Esophagus (tissue), 2 donors: ENCODE data around the gene TMC6. TPM values are rescaled to one million over a fixed set of nuclear protein-coding genes. Genes with fewer than 3 reads are reported as not detected.

Experiments
- H3K27ac ChIP-seq, 2 donors: one replicate each; pipeline ENCODE4 v1.5.1; 2013; ENCODE audit warnings: low read depth in 2 of 2, mild to moderate bottlenecking in 2 of 2, inconsistent platforms in 1 of 2, low read length in 1 of 2, moderate library complexity in 1 of 2
- H3K27me3 ChIP-seq, 2 donors: one replicate each; pipeline ENCODE4 v1.6.1; 2013; ENCODE audit warnings: low read length in 2 of 2, control low read depth in 1 of 2, mild to moderate bottlenecking in 1 of 2; ENCODE audit not compliant: insufficient read depth in 2 of 2, control insufficient read depth in 1 of 2
- H3K36me3 ChIP-seq, 2 donors: one replicate each; pipeline ENCODE4 v1.6.1; 2013; ENCODE audit warnings: low read length in 1 of 2; ENCODE audit not compliant: control insufficient read depth in 2 of 2, insufficient read depth in 2 of 2
- H3K4me1 ChIP-seq, 2 donors: one replicate each; pipeline ENCODE4 v1.6.1; 2013; ENCODE audit warnings: low read length in 1 of 2; ENCODE audit not compliant: control insufficient read depth in 2 of 2, insufficient read depth in 2 of 2
- H3K4me3 ChIP-seq, 2 donors: one replicate each; pipeline ENCODE4 v1.5.1; 2013; ENCODE audit warnings: low read length in 2 of 2, mild to moderate bottlenecking in 2 of 2, low read depth in 1 of 2, moderate library complexity in 1 of 2
- H3K9me3 ChIP-seq, 2 donors: one replicate each; pipeline ENCODE4 v1.6.1; 2013; ENCODE audit warnings: mild to moderate bottlenecking in 2 of 2, low read depth in 1 of 2, low read length in 1 of 2, moderate library complexity in 1 of 2; ENCODE audit not compliant: control insufficient read depth in 2 of 2, insufficient read depth in 1 of 2
- WGBS, 2 donors: extraction: QIAGEN DNeasy Blood & Tissue Kit; methylation state at CpG; one replicate each; pipeline ENCODE4 v1.1.7; 2013; 5-methylcytosine and 5-hydroxymethylcytosine counted together
- polyA plus RNA-seq, 2 donors: library from polyadenylated mRNA; stranded (reverse); fragments of 200-250 nt; gene quantifications; one replicate each; pipeline ENCODE4 v1.2.3, GENCODE V29; 2013
- donor health status: healthy with polysubstance abuse.
- donor health status: Bipolar disorder and iron deficiency.

Gene TMC6
- polyA plus RNA-seq, 2 donors = 24.3 to 37.5 TPM

- no peak overlapping the region for H3K27ac ChIP-seq
- 95 to 96% methylated on average over 28 of the region's 28 CpGs for WGBS, 2 donors
- no peaks in the 10 kb centered on the region for H3K9me3 ChIP-seq
- peaks cover 2 to 22% of the 10 kb centered on the region in 2 donors for H3K36me3 ChIP-seq
- H3K4me3 ChIP-seq = no peak overlapping the region
- H3K27me3 ChIP-seq = no peaks in the 10 kb centered on the region
- H3K4me1 ChIP-seq = no peaks in the 10 kb centered on the region
These were observed 24.0 kb downstream of the TMC6 start for GRCh38 chr17:78104540-78104941.

- 68 to 78% methylated on average over 4 of the region's 4 CpGs for WGBS, 2 donors
- Histone ChIP-seq H3K27me3 (no peaks in the 10 kb centered on the region), H3K4me1 (no peaks in the 10 kb centered on the region), H3K27ac (no peak overlapping the region), H3K4me3 (no peak overlapping the region), H3K36me3 (peaks cover 8 to 24% of the 10 kb centered on the region in 2 donors), H3K9me3 (no peaks in the 10 kb centered on the region)
These were observed 25.2 kb downstream of the TMC6 start for GRCh38 chr17:78103311-78103710.

- Histone ChIP-seq H3K9me3 (no peaks in the 10 kb centered on the region), H3K4me1 (no peaks in the 10 kb centered on the region), H3K36me3 (peaks cover 15 to 33% of the 10 kb centered on the region in 2 donors), H3K27ac (no peak overlapping the region), H3K4me3 (no peak overlapping the region), H3K27me3 (no peaks in the 10 kb centered on the region)
- WGBS, 2 donors = 95 to 96% methylated on average over 10 of the region's 10 CpGs
These were observed 27.0 kb downstream of the TMC6 start for GRCh38 chr17:78101542-78101941.

- Histone ChIP-seq H3K36me3 (peaks cover 19 to 33% of the 10 kb centered on the region in 2 donors), H3K4me3 (no peak overlapping the region), H3K9me3 (no peaks in the 10 kb centered on the region), H3K4me1 (no peaks in the 10 kb centered on the region), H3K27me3 (no peaks in the 10 kb centered on the region), H3K27ac (no peak overlapping the region)
- 80 to 95% methylated on average over 5 of the region's 5 CpGs for WGBS, 2 donors
These were observed 27.4 kb downstream of the TMC6 start for GRCh38 chr17:78101112-78101511.

- Histone ChIP-seq H3K27me3 (no peaks in the 10 kb centered on the region), H3K4me3 (no peak overlapping the region), H3K27ac (no peak overlapping the region), H3K9me3 (no peaks in the 10 kb centered on the region), H3K36me3 (peaks cover 29 to 31% of the 10 kb centered on the region in 2 donors), H3K4me1 (no peaks in the 10 kb centered on the region)
- 88 to 92% methylated on average over 9 of the region's 9 CpGs for WGBS, 2 donors
These were observed 32.5 kb downstream of the TMC6 start for GRCh38 chr17:78096093-78096492.

- no peaks in the 10 kb centered on the region for H3K9me3 ChIP-seq
- no peaks in the 10 kb centered on the region for H3K4me1 ChIP-seq
- no peak overlapping the region for H3K4me3 ChIP-seq
- WGBS, 2 donors = 94 to 95% methylated on average over 6 of the region's 6 CpGs
- no peak overlapping the region for H3K27ac ChIP-seq
- no peaks in the 10 kb centered on the region for H3K27me3 ChIP-seq
- peaks cover 29 to 31% of the 10 kb centered on the region in 2 donors for H3K36me3 ChIP-seq
These were observed 33.5 kb downstream of the TMC6 start for GRCh38 chr17:78095035-78095434.

- Histone ChIP-seq H3K36me3 (peaks cover 19 to 21% of the 10 kb centered on the region in 2 donors), H3K27me3 (no peaks in the 10 kb centered on the region), H3K4me3 (no peak overlapping the region), H3K9me3 (no peaks in the 10 kb centered on the region), H3K27ac (no peak overlapping the region), H3K4me1 (no peaks in the 10 kb centered on the region)
- 73 to 87% methylated on average over 6 of the region's 6 CpGs for WGBS, 2 donors
These were observed 35.7 kb downstream of the TMC6 start for GRCh38 chr17:78092794-78093324.

- Histone ChIP-seq H3K4me3 (no peak overlapping the region), H3K27ac (no peak overlapping the region), H3K36me3 (peaks cover 13 to 21% of the 10 kb centered on the region in 2 donors), H3K27me3 (no peaks in the 10 kb centered on the region), H3K9me3 (no peaks in the 10 kb centered on the region), H3K4me1 (no peaks in the 10 kb centered on the region)
- 68 to 76% methylated on average over 7 of the region's 7 CpGs for WGBS, 2 donors
These were observed 38.8 kb downstream of the TMC6 start for GRCh38 chr17:78089576-78090281.

- Histone ChIP-seq H3K4me3 (no peak overlapping the region), H3K9me3 (no peaks in the 10 kb centered on the region), H3K27me3 (no peaks in the 10 kb centered on the region), H3K36me3 (peaks cover 10 to 16% of the 10 kb centered on the region in 2 donors), H3K27ac (no peak overlapping the region), H3K4me1 (no peaks in the 10 kb centered on the region)
- 95 to 100% methylated on average over 1 of the region's 1 CpG for WGBS, 2 donors
These were observed 40.0 kb downstream of the TMC6 start for GRCh38 chr17:78088529-78088928.

- no peaks in the 10 kb centered on the region for H3K4me1 ChIP-seq
- peaks cover 5 to 12% of the 10 kb centered on the region in 2 donors for H3K36me3 ChIP-seq
These were observed 41.8 kb downstream of the TMC6 start for GRCh38 chr17:78086740-78087139.

More at GRCh38 chr17:78086740-78087139, 41.8 kb downstream of the TMC6 start:
- H3K27ac ChIP-seq = no peak overlapping the region
- 95% methylated on average over 13 of the region's 13 CpGs for WGBS, 2 donors
- no peaks in the 10 kb centered on the region for H3K27me3 ChIP-seq
- H3K9me3 ChIP-seq = no peaks in the 10 kb centered on the region
- no peak overlapping the region for H3K4me3 ChIP-seq
